ENCODE data around the gene ABHD1. TPM values are rescaled to one million over a fixed set of nuclear protein-coding genes. Genes with fewer than 3 reads are reported as not detected.

Gene ABHD1
- total RNA-seq, 1 donor from 2014 or later, result not detected

DNA sequence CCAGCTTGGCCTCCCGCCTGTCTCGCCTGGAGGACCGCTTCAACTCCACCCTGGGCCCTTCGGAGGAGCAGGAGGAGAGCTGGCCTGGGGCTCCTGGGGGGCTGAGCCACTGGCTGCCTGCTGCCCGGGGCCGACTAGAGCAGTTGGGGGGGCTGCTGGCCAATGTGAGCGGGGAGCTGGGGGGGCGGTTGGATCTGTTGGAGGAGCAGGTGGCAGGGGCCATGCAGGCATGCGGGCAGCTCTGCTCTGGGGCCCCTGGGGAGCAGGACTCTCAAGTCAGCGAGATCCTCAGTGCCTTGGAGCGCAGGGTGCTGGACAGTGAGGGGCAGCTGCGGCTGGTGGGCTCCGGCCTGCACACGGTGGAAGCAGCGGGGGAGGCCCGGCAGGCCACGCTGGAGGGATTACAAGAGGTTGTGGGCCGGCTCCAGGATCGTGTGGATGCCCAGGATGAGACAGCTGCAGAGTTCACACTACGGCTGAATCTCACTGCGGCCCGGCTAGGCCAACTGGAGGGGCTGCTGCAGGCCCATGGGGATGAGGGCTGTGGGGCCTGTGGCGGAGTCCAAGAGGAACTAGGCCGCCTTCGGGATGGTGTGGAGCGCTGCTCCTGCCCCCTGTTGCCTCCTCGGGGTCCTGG is 40.7 kb upstream of the ABHD1 start:
- Histone ChIP-seq H3K36me3 (ENCODE audit: control insufficient read depth, insufficient read depth, low read length) (no peaks in the 10 kb centered on the region), H3K4me3 (ENCODE audit: low read depth, low read length) (no peak overlapping the region), H3K27me3 (ENCODE audit: control insufficient read depth, insufficient read depth, low read length) (no peaks in the 10 kb centered on the region)
- no peak for TF ChIP-seq CTCF (IDR thresholded peaks at IDR 0.05; ENCODE audit: insufficient read depth, low read length, severe bottlenecking)
- no peak for DNase-seq (ENCODE audit: low read depth)
- FAIRE-seq, result no peak

GRCh38 chr2:27083410-27084296 is 40.0 kb upstream of the ABHD1 start:
- no peak for TF ChIP-seq CTCF (IDR thresholded peaks at IDR 0.05; ENCODE audit: insufficient read depth, low read length, severe bottlenecking)
- no peaks in the 10 kb centered on the region for H3K36me3 ChIP-seq (ENCODE audit: control insufficient read depth, insufficient read depth, low read length)
- FAIRE-seq, result no peak
- H3K27me3 ChIP-seq (ENCODE audit: control insufficient read depth, insufficient read depth, low read length), result no peaks in the 10 kb centered on the region
- H3K4me3 ChIP-seq (ENCODE audit: low read depth, low read length), result no peak overlapping the region
- peak; percentile 30 for DNase-seq (ENCODE audit: low read depth)

GRCh38 chr2:27084297-27085061 is 39.1 kb upstream of the ABHD1 start:
- H3K27me3 ChIP-seq (ENCODE audit: control insufficient read depth, insufficient read depth, low read length), result no peaks in the 10 kb centered on the region
- no peaks in the 10 kb centered on the region for H3K36me3 ChIP-seq (ENCODE audit: control insufficient read depth, insufficient read depth, low read length)
- no peak for TF ChIP-seq CTCF (IDR thresholded peaks at IDR 0.05; ENCODE audit: insufficient read depth, low read length, severe bottlenecking)
- DNase-seq (ENCODE audit: low read depth), result no peak
- no peak for FAIRE-seq
- H3K4me3 ChIP-seq (ENCODE audit: low read depth, low read length), result no peak overlapping the region

DNA sequence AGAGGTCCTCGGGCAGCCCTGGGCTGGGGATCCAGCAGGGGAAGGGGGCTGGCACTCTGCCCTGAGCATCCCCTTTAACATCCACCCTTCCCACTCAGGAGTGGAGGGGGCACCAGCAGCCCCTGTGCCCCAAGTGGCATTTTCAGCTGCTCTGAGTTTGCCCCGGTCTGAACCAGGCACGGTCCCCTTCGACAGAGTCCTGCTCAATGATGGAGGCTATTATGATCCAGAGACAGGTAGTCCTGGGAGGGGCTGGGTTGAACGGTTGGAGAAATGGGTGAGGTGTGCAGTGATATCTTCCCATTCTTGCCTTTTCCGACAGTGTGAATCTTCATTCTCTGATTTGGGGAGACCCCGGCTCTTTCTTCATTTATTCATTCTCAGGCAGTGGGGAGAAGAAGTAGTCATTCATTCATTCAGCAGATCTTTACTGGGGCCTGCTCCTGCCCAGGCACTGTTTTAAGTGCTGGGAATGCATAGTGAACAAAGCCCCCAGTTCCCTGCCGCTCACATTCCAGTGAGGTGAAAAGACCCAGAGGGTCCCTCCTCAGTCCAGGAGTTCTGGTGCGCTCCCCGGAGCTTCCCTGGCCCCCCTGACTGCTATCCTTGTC is 38.4 kb upstream of the ABHD1 start:
- no peak for TF ChIP-seq CTCF (IDR thresholded peaks at IDR 0.05; ENCODE audit: insufficient read depth, low read length, severe bottlenecking)
- Histone ChIP-seq H3K36me3 (ENCODE audit: control insufficient read depth, insufficient read depth, low read length) (no peaks in the 10 kb centered on the region), H3K4me3 (ENCODE audit: low read depth, low read length) (peak overlapping the region; percentile 64), H3K27me3 (ENCODE audit: control insufficient read depth, insufficient read depth, low read length) (no peaks in the 10 kb centered on the region)
- FAIRE-seq (no peak), DNase-seq (ENCODE audit: low read depth) (no peak)

- Histone ChIP-seq H3K36me3 (ENCODE audit: control insufficient read depth, insufficient read depth, low read length) (no peaks in the 10 kb centered on the region), H3K4me3 (ENCODE audit: low read depth, low read length) (peak overlapping the region; percentile 64), H3K27me3 (ENCODE audit: control insufficient read depth, insufficient read depth, low read length) (no peaks in the 10 kb centered on the region)
- peak; percentile 46 for DNase-seq (ENCODE audit: low read depth)
- peak; percentile 50 for TF ChIP-seq CTCF (IDR thresholded peaks at IDR 0.05; ENCODE audit: insufficient read depth, low read length, severe bottlenecking)
- no peak for FAIRE-seq
Observed at GRCh38 chr2:27085673-27086089, 37.9 kb upstream of the ABHD1 start.
